Measurements from ENCODE around the gene ZBTB46.

DNA sequence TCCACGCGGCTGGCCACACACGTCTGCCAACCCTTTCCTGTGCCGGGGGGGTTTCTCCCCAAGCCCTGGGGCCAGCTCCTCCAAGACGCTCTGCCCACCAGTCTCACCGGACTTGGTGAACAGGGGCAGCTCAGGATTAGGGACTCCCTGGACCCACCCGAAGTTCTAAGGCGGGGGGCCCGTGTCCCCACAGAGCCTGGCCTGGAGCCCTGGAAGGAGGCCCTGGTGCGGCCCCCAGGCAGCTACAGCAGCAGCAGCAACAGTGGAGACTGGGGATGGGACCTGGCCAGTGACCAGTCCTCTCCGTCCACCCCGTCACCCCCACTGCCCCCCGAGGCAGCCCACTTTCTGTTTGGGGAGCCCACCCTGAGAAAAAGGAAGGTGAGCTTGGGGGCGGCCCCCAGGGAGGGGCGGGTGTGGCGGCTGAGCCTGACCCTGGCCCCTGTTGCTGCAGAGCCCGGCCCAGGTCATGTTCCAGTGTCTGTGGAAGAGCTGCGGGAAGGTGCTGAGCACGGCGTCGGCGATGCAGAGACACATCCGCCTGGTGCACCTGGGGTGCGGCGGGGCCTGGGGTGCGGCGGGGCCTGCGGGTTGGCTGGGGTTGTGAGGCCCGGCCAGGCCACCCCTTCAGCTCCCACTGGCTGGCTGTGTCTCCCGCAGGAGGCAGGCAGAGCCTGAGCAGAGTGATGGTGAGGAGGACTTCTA is 89.2 kb downstream of the ZBTB46 start:
- TF ChIP-seq CTCF (IDR thresholded peaks at IDR 0.05) (no peak), ZFX (IDR thresholded peaks at IDR 0.05; ENCODE audit: borderline replicate concordance) (no peak)

Data from 22Rv1 (cell line).